NCI-H446 (cell line): ENCODE measurements around the gene MCOLN3.
"Not testable (repeated sequence)": the region's sequence is repeated elsewhere in the genome, so short reads cannot be mapped to it uniquely, and the experiment has no call there.

ENCODE experiments used
- DNase-seq, 2 experiments: peaks; one replicate each; lab custom pipeline; 2025; lab: John Stamatoyannopoulos, UW

The MCOLN3 gene

GRCh38 chr1:85047472-85048295 is 616 bp downstream of the MCOLN3 start:
- DNase-seq = no peak

- DNase-seq = no peak
Measured at GRCh38 chr1:85047144-85047471, 1.2 kb downstream of the MCOLN3 start.

GRCh38 chr1:85042413-85042812 is 5.9 kb downstream of the MCOLN3 start:
- no peak for DNase-seq

- DNase-seq = no peak
Measured at GRCh38 chr1:85041793-85042192, 6.5 kb downstream of the MCOLN3 start.

GRCh38 chr1:85033221-85033620 is 15.1 kb downstream of the MCOLN3 start:
- DNase-seq = no peak

GRCh38 chr1:85030536-85030935 is 17.8 kb downstream of the MCOLN3 start:
- no peak for DNase-seq

- DNase-seq = no peak
Measured at GRCh38 chr1:85028151-85028550, 20.1 kb downstream of the MCOLN3 start.

- DNase-seq = peak in 1 of 2 experiments; percentile 14
Measured at GRCh38 chr1:85027242-85027983, 20.9 kb downstream of the MCOLN3 start.

GRCh38 chr1:85025940-85026339 is 22.4 kb downstream of the MCOLN3 start:
- DNase-seq = no peak

- no peak for DNase-seq
Measured at GRCh38 chr1:85024736-85025135, 23.6 kb downstream of the MCOLN3 start.

GRCh38 chr1:85022700-85023099 is 25.6 kb downstream of the MCOLN3 start:
- no peak for DNase-seq

- DNase-seq = no peak
Measured at GRCh38 chr1:85019994-85020393, 28.3 kb downstream of the MCOLN3 start.

- no peak for DNase-seq
Measured at GRCh38 chr1:85015826-85016225, 32.5 kb downstream of the MCOLN3 start.

GRCh38 chr1:85005641-85006040 is 42.7 kb downstream of the MCOLN3 start:
- not testable (repeated sequence) for DNase-seq

- no peak for DNase-seq
Measured at GRCh38 chr1:85001742-85002141, 46.6 kb downstream of the MCOLN3 start.

GRCh38 chr1:84998642-84999280 is 49.5 kb downstream of the MCOLN3 start:
- DNase-seq = no peak

GRCh38 chr1:84997667-84998600 is 50.4 kb downstream of the MCOLN3 start:
- no peak for DNase-seq

- peak; percentile 18 to 60 for DNase-seq
Measured at GRCh38 chr1:84996846-84997666, 51.2 kb downstream of the MCOLN3 start, which contains the start of gene MCOLN2. MCOLN2 (minus strand) TSS chr1:84997113; CDS start chr1:84996872, 241 bp downstream.

- DNase-seq = no peak
Measured at GRCh38 chr1:84995484-84996334, 52.6 kb downstream of the MCOLN3 start.
